Measurements from ENCODE around the gene EMC9.
A peak's percentile ranks its signal among the peaks of the same experiment; 100 is the strongest.

Gene EMC9

DNA sequence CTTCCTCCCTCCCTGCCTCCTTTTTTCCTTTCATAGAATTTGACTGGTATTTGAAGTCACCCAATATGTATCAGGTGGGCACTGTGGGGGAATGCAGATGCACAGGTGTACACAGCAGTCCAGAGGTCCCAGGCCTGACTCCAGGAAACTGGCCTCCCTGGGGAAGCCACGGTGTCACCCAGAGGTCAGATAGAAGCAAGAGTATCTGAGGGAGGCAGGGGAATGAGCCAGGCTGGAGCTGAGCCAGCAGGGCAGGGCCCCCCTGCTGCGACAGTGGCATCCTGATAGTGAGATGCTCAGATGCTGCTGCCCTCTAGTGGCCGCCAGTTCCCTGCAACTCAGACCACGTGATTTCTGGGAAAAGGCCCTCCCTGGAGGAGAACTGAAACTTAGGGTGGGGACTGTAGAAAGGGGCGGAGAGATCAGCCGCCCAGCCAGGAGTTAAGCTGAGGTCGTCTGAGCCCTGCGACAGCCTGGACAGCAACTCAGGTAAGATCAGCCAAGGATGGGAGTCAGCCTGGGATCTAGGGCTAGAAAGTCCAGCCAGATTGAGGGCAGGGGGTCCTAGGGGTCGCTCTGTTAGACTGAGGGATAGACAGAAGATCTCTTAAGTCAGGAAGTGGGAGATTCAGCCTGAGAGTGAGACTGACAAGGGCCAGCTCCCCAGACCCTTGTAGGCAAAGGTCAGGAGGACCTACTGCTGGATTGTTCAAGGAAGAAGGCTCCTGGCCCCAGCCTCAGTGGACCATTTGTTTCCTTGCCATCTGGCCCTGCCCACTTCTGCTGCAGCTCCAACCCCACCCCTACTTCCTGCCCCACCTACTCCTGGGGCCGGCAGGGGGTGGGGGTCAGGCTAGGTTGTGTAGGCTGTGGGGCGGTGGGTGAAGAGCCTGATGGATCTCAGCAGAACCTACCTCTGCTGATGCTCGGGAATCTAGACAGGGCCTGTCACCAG, 19.7 kb upstream of the EMC9 start, which contains the start of gene IRF9:
TSS of gene IRF9 (plus strand) at position 416 of the 955 bp plus-strand sequence. CDS start 880 bp downstream, outside the sequence.
- peak within 1 kb of the TSS; percentile 78 for H3K4me3 ChIP-seq (ENCODE audit: low read depth, low read length)
- TF ChIP-seq, protein P1, sequence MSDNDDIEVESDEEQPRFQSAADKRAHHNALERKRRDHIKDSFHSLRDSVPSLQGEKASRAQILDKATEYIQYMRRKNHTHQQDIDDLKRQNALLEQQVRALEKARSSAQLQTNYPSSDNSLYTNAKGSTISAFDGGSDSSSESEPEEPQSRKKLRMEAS (IDR thresholded peaks at IDR 0.05; ENCODE audit: low read depth, low read length): peak; percentile 99
- TF ChIP-seq, protein P2, sequence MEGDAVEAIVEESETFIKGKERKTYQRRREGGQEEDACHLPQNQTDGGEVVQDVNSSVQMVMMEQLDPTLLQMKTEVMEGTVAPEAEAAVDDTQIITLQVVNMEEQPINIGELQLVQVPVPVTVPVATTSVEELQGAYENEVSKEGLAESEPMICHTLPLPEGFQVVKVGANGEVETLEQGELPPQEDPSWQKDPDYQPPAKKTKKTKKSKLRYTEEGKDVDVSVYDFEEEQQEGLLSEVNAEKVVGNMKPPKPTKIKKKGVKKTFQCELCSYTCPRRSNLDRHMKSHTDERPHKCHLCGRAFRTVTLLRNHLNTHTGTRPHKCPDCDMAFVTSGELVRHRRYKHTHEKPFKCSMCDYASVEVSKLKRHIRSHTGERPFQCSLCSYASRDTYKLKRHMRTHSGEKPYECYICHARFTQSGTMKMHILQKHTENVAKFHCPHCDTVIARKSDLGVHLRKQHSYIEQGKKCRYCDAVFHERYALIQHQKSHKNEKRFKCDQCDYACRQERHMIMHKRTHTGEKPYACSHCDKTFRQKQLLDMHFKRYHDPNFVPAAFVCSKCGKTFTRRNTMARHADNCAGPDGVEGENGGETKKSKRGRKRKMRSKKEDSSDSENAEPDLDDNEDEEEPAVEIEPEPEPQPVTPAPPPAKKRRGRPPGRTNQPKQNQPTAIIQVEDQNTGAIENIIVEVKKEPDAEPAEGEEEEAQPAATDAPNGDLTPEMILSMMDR (IDR thresholded peaks at IDR 0.05; ENCODE audit: low read depth, low read length): peak; percentile 71
- no peak for TF ChIP-seq POLR2A (IDR thresholded peaks at IDR 0.05; ENCODE audit: extremely low read depth, insufficient read length)
- peak; percentile 76; the same call in 1 of the 2 replicates for TF ChIP-seq MYC (IDR thresholded peaks at IDR 0.05; ENCODE audit: low read depth, low read length)

DNA sequence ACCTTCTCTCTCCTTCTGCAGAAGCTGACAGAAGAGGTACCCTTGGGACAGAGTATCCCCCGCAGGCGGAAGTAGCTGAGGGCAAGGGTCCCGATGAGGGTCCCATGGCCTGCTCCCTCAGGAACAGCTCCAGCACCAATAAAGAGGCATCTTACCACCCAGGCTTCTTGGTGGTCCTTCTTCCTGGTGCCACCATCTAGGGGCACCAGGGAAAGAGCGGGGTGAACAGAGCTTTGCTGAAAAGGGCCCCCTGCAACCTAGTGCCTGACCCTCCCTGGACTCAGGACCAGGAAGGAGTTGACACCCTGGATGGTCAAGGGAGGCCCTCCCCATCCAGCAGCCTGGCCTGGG, 19.1 kb upstream of the EMC9 start:
- DNase-seq (ENCODE audit: low read depth): no peak
- H3K4me3 ChIP-seq (ENCODE audit: low read depth, low read length): no peak overlapping the region
- TF ChIP-seq, protein P1 (IDR thresholded peaks at IDR 0.05; ENCODE audit: low read depth, low read length): no peak
- TF ChIP-seq POLR2A (IDR thresholded peaks at IDR 0.05; ENCODE audit: extremely low read depth, insufficient read length) (no peak), MYC (IDR thresholded peaks at IDR 0.05; ENCODE audit: low read depth, low read length) (no peak)
- TF ChIP-seq, protein P2 (IDR thresholded peaks at IDR 0.05; ENCODE audit: low read depth, low read length): no peak

More for the DNA sequence above, 19.7 kb upstream of the EMC9 start, which contains the start of gene IRF9:
- DNase-seq (ENCODE audit: low read depth): peak; percentile 96

DNA sequence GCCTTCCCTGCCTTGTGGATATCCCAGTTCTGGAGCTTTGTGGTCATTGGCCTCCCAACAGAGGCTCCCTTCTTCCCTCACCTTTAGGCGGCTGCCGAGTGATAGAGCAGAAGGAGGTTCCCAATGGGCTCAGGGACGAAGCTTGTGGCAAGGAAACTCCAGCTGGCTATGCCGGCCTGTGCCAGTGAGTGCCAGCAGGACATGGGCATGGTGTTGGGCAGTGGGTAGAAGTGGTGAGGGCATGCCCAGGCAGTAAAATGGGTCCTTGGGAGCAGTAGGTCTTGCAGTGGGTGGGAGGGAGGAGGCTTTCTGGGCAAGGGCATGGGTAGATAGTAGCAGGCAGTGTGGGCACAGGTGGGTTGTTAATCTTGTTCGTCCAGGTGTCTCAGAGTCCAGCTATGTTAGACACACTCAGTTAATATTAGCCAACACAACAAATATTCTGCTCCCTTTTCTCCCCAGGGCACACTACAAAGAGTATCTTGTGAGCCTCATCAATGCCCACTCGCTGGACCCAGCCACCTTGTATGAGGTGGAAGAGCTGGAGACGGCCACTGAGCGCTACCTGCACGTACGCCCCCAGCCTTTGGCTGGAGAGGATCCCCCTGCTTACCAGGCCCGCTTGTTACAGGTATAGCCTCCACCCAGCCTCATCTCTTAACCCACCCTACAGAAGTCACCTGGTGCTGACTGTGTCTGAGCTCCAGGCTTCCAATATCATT, 18.5 kb upstream of the EMC9 start:
- no peak overlapping the region for H3K4me3 ChIP-seq (ENCODE audit: low read depth, low read length)
- DNase-seq (ENCODE audit: low read depth): no peak
- TF ChIP-seq, protein P2 (IDR thresholded peaks at IDR 0.05; ENCODE audit: low read depth, low read length): no peak
- TF ChIP-seq POLR2A (IDR thresholded peaks at IDR 0.05; ENCODE audit: extremely low read depth, insufficient read length): no peak
- TF ChIP-seq, protein P1 (IDR thresholded peaks at IDR 0.05; ENCODE audit: low read depth, low read length): no peak
- TF ChIP-seq MYC (IDR thresholded peaks at IDR 0.05; ENCODE audit: low read depth, low read length): no peak

- no peak overlapping the region for H3K4me3 ChIP-seq (ENCODE audit: low read depth, low read length)
- TF ChIP-seq, protein P2 (IDR thresholded peaks at IDR 0.05; ENCODE audit: low read depth, low read length): no peak
- TF ChIP-seq, protein P1 (IDR thresholded peaks at IDR 0.05; ENCODE audit: low read depth, low read length): no peak
- TF ChIP-seq MYC (IDR thresholded peaks at IDR 0.05; ENCODE audit: low read depth, low read length) (no peak), POLR2A (IDR thresholded peaks at IDR 0.05; ENCODE audit: extremely low read depth, insufficient read length) (no peak)
- no peak for DNase-seq (ENCODE audit: low read depth)
Measured at GRCh38 chr14:24157331-24157730, 15.9 kb upstream of the EMC9 start.

- TF ChIP-seq, protein P2 (IDR thresholded peaks at IDR 0.05; ENCODE audit: low read depth, low read length): no peak
- TF ChIP-seq, protein P1 (IDR thresholded peaks at IDR 0.05; ENCODE audit: low read depth, low read length): no peak
- TF ChIP-seq POLR2A (IDR thresholded peaks at IDR 0.05; ENCODE audit: extremely low read depth, insufficient read length) (no peak), MYC (IDR thresholded peaks at IDR 0.05; ENCODE audit: low read depth, low read length) (no peak)
- no peak overlapping the region for H3K4me3 ChIP-seq (ENCODE audit: low read depth, low read length)
- no peak for DNase-seq (ENCODE audit: low read depth)
Measured at GRCh38 chr14:24156840-24157239, 15.4 kb upstream of the EMC9 start.

Measured in NB4 (cell line).